Measurements from ENCODE around the gene CRHR1. TPM values are rescaled to one million over a fixed set of nuclear protein-coding genes. Genes with fewer than 3 reads are reported as not detected.

The CRHR1 gene
- total and polyA plus RNA-seq, 2 of the 4 experiments (the other 2 are of a cell fraction), result not detected

DNA sequence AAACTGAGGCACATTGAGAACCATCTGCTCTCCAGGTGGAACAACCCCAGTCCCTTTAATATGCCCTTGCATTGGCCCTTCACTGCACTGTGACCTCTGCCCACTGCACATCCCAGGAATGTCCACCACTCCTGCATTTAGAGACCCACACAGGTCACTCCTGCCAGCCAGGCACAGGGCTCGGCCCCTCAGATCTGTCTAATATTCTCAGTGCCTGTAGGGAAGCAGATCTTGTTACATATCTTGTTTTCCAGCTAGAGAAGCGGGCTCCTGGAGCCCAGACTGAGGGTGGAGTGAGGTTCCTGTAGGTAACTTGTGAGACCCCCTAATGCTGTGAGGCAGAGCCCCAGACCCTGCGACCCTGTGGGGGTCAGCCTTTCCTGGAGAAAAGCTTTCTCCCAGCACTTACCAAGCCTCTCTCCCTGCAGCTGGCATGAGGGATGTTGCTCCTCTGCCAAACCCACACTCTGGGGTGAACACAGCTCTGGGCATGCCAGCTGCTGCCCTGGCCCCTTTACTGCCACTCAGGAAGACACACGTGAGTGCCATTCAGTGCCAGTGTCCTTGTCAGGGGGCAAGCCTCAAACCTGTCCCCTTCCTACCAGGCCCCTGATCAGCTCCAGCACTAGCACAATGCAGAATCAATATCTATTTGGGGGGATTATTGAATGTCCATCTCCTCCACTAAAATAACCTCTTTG, 40.3 kb upstream of the CRHR1 start:
- Histone ChIP-seq H3K9me3 (ENCODE audit: control insufficient read depth, insufficient read depth, low read length) (no peaks in the 10 kb centered on the region), H2BK20ac (ENCODE audit: low read depth, low read length) (no peak overlapping the region), H3K4me3 (ENCODE audit: insufficient read depth, low read depth, low read length) (no peak overlapping the region), H4K91ac (ENCODE audit: insufficient read depth, low read depth, low read length) (no peak overlapping the region), H3K79me1 (ENCODE audit: low read depth in 1 of 2, low read length in 2 of 2) (no peaks in the 10 kb centered on the region), H3K56ac (ENCODE audit: extremely low read depth, insufficient read depth, low read length) (no peak overlapping the region), H3K9ac (ENCODE audit: low read depth, low read length) (no peak overlapping the region), H3K4me1 (ENCODE audit: control insufficient read depth, insufficient read depth, low read length) (no peaks in the 10 kb centered on the region), H2AK5ac (ENCODE audit: low read depth, low read length) (no peak overlapping the region), H3K23ac (ENCODE audit: low read depth, low read length) (no peak overlapping the region), H3K9me1 (ENCODE audit: insufficient read depth, low read length) (no peaks in the 10 kb centered on the region), H3K4ac (ENCODE audit: low read depth, low read length) (no peak overlapping the region), H3K4me2 (ENCODE audit: low read depth, low read length) (no peak overlapping the region), H2BK5ac (ENCODE audit: low read depth, low read length, poor library complexity, severe bottlenecking) (no peak overlapping the region), H3K36me3 (ENCODE audit: control insufficient read depth, insufficient read depth, low read length) (no peaks in the 10 kb centered on the region), H4K20me1 (ENCODE audit: insufficient read depth, low read length) (no peaks in the 10 kb centered on the region; the same call in 1 of the 2 replicates), H3K27ac (ENCODE audit: insufficient read depth, low read length) (no peak overlapping the region), H3K18ac (ENCODE audit: low read depth, low read length) (no peak overlapping the region), H2AK9ac (replicated peaks; ENCODE audit: low read depth, low read length, poor library complexity) (no peak overlapping the region), H3K14ac (replicated peaks; ENCODE audit: low read depth, low read length) (no peak overlapping the region), H4K5ac (ENCODE audit: low read depth, low read length) (no peak overlapping the region), H2BK15ac (ENCODE audit: low read depth, low read length) (no peak overlapping the region), H3K27me3 (ENCODE audit: control insufficient read depth, insufficient read depth, low read length) (peaks cover 12% of the 10 kb centered on the region; the same call in 1 of the 2 replicates), H2BK120ac (ENCODE audit: low read depth, low read length) (no peak overlapping the region), H4K8ac (ENCODE audit: low read depth in 2 of 2, low read length in 2 of 2) (no peak overlapping the region), H2AFZ (replicated peaks; ENCODE audit: low read length, poor library complexity) (no peak overlapping the region)
- ChIA-PET POLR2A (ENCODE audit: unreplicated experiment) (no interaction called here), CTCF (no interaction called here)
- WGBS, 2 experiments (ENCODE audit: extremely low coverage in 2 of 2, insufficient read length in 1 of 2), result 40% methylated on average over 1 of the region's 4 CpGs; no CpG with 5 or more reads in 1 of the 2 experiments
- in situ Hi-C loops (cut with MboI; ENCODE audit: low sequenced_read_pairs) (no loop called here), dilution Hi-C loops (cut with HindIII; ENCODE audit: low sequenced_read_pairs, unreplicated experiment) (no loop called here), intact Hi-C loops (cut with micrococcal nuclease) (no loop called here)
- DNase-seq, result no peak
- no TSS peak for BruUV-seq (replicated peaks)
- ATAC-seq (ENCODE audit: low read depth), result no peak
- no peak for TF ChIP-seq POLR2A (IDR thresholded peaks at IDR 0.05; ENCODE audit: low read depth, low read length)
- no peak for TF ChIP-seq ELK1 (IDR thresholded peaks at IDR 0.05; ENCODE audit: borderline replicate concordance, low read depth, low read length)
- no peak for TF ChIP-seq MAFK (IDR thresholded peaks at IDR 0.05; ENCODE audit: low read depth, low read length)
- TF ChIP-seq FOS (IDR thresholded peaks at IDR 0.05; ENCODE audit: low read depth, low read length), result no peak
- TF ChIP-seq RFX5 (IDR thresholded peaks at IDR 0.05; ENCODE audit: low read depth, low read length), result no peak
- TF ChIP-seq CEBPB (IDR thresholded peaks at IDR 0.05; ENCODE audit: low read depth, low read length), result no peak
- TF ChIP-seq MAZ (IDR thresholded peaks at IDR 0.05; ENCODE audit: borderline replicate concordance, low read depth, low read length), result no peak
- no peak for TF ChIP-seq NFE2L2 (IDR thresholded peaks at IDR 0.05; ENCODE audit: low read depth, low read length)
- no peak for TF ChIP-seq RAD21 (IDR thresholded peaks at IDR 0.05; ENCODE audit: low read length)
- no peak for TF ChIP-seq CHD1 (IDR thresholded peaks at IDR 0.05; ENCODE audit: low read depth, low read length)
- no peak for TF ChIP-seq RCOR1 (IDR thresholded peaks at IDR 0.05; ENCODE audit: insufficient replicate concordance, low read length)
- TF ChIP-seq, protein P1, sequence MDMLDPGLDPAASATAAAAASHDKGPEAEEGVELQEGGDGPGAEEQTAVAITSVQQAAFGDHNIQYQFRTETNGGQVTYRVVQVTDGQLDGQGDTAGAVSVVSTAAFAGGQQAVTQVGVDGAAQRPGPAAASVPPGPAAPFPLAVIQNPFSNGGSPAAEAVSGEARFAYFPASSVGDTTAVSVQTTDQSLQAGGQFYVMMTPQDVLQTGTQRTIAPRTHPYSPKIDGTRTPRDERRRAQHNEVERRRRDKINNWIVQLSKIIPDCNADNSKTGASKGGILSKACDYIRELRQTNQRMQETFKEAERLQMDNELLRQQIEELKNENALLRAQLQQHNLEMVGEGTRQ (IDR thresholded peaks at IDR 0.05; ENCODE audit: low read depth, low read length), result no peak
- TF ChIP-seq BHLHE40 (IDR thresholded peaks at IDR 0.05; ENCODE audit: low read depth, low read length), result no peak
- no peak for TF ChIP-seq MXI1 (IDR thresholded peaks at IDR 0.05; ENCODE audit: borderline replicate concordance, low read depth, low read length)
- TF ChIP-seq, protein P2, sequence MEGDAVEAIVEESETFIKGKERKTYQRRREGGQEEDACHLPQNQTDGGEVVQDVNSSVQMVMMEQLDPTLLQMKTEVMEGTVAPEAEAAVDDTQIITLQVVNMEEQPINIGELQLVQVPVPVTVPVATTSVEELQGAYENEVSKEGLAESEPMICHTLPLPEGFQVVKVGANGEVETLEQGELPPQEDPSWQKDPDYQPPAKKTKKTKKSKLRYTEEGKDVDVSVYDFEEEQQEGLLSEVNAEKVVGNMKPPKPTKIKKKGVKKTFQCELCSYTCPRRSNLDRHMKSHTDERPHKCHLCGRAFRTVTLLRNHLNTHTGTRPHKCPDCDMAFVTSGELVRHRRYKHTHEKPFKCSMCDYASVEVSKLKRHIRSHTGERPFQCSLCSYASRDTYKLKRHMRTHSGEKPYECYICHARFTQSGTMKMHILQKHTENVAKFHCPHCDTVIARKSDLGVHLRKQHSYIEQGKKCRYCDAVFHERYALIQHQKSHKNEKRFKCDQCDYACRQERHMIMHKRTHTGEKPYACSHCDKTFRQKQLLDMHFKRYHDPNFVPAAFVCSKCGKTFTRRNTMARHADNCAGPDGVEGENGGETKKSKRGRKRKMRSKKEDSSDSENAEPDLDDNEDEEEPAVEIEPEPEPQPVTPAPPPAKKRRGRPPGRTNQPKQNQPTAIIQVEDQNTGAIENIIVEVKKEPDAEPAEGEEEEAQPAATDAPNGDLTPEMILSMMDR (conservative IDR thresholded peaks at IDR 0.05; ENCODE audit: low read depth, low read length), result no peak
- TF ChIP-seq SMC3 (IDR thresholded peaks at IDR 0.05; ENCODE audit: low read depth, low read length), result no peak
